OCI-LY7 (cell line): ENCODE results near the gene GPATCH2L. TPM values are rescaled to one million over a fixed set of nuclear protein-coding genes. Genes with fewer than 3 reads are reported as not detected.

Experiments
- BruUV-seq: library from RNA; stranded (reverse); fragments of 400-500 nt; replicated peaks from 2 replicates; lab custom pipeline; 2021; lab: Mats Ljungman, UMichigan
- CTCF ChIA-PET: fragments of 300-600 bp; sonication (Branson Sonifier 250); formaldehyde crosslinking; loops from one replicate; lab custom pipeline; 2022; ENCODE audit warnings: antibody characterized with exemption; ENCODE audit not compliant: unreplicated experiment; lab: Charles Lee
- POLR2A ChIA-PET: fragments of 300-600 bp; sonication (Branson Sonifier 250); formaldehyde crosslinking; loops from one replicate; lab custom pipeline; 2022; ENCODE audit warnings: antibody characterized with exemption; lab: Charles Lee
- DNase-seq: peaks from one replicate; pipeline ENCODE4 v3.0.0-alpha.2; 2015; ENCODE audit warnings: low spot score
- H2AFZ ChIP-seq: fragments of 200-600 bp; sonication (generic), shearing (Covaris generic); 2 replicates; pipeline ENCODE4 v1.6.1; 2014; ENCODE audit warnings: mild to moderate bottlenecking, antibody characterized with exemption, low read length, moderate library complexity
- H3K27ac ChIP-seq: fragments of 200-600 bp; sonication (generic); 2 replicates; pipeline ENCODE4 v1.5.1; 2014; ENCODE audit warnings: mixed run types, low read depth, mild to moderate bottlenecking, moderate library complexity, low read length, inconsistent platforms; ENCODE audit not compliant: poor library complexity, severe bottlenecking
- H3K36me3 ChIP-seq: fragments of 200-600 bp; sonication (generic); 2 replicates; pipeline ENCODE4 v1.6.1; 2014; ENCODE audit warnings: mild to moderate bottlenecking, antibody characterized with exemption, low read length, moderate library complexity, mixed read lengths; ENCODE audit not compliant: insufficient read depth
- H3K4me1 ChIP-seq: fragments of 200-600 bp; sonication (generic); 2 replicates; pipeline ENCODE4 v1.5.1; 2014; ENCODE audit warnings: mild to moderate bottlenecking, low read length; ENCODE audit not compliant: insufficient read depth, poor library complexity, severe bottlenecking
- H3K4me2 ChIP-seq: fragments of 200-600 bp; sonication (generic); 2 replicates; pipeline ENCODE4 v1.6.1; 2014; ENCODE audit warnings: mild to moderate bottlenecking, low read length
- H3K4me3 ChIP-seq: fragments of 200-600 bp; sonication (generic); 2 replicates; pipeline ENCODE4 v1.5.1; 2014; ENCODE audit warnings: mild to moderate bottlenecking, low read depth, low read length; ENCODE audit not compliant: poor library complexity, severe bottlenecking
- H3K79me2 ChIP-seq: fragments of 200-600 bp; sonication (generic); 2 replicates; pipeline ENCODE4 v1.6.1; 2016; ENCODE audit warnings: low read depth, mild to moderate bottlenecking, low read length, moderate library complexity, mixed read lengths; ENCODE audit not compliant: insufficient read depth
- H3K9me2 ChIP-seq: fragments of 200-600 bp; sonication (generic); 2 replicates; pipeline ENCODE4 v1.6.1; 2016; ENCODE audit warnings: mild to moderate bottlenecking, low read length, mixed read lengths; ENCODE audit not compliant: insufficient read depth
- H3K9me3 ChIP-seq: fragments of 200-600 bp; sonication (generic); 2 replicates; pipeline ENCODE4 v1.6.1; 2014; ENCODE audit warnings: mild to moderate bottlenecking, mixed run types, low read length, mixed read lengths
- H4K20me1 ChIP-seq: fragments of 200-600 bp; sonication (generic); 2 replicates; pipeline ENCODE4 v1.6.1; 2014; ENCODE audit warnings: mild to moderate bottlenecking, antibody characterized with exemption, low read length, moderate library complexity, mixed read lengths; ENCODE audit not compliant: insufficient read depth
- CTCF ChIP-seq: fragments of 200-600 bp; sonication (generic); conservative IDR thresholded peaks from 2 replicates; pipeline ENCODE4 v1.5.1; 2014; ENCODE audit warnings: mild to moderate bottlenecking, antibody characterized with exemption, low read length, moderate library complexity, mixed read lengths
- EZH2phosphoT487 ChIP-seq: fragments of 200-600 bp; sonication (generic); IDR thresholded peaks from 2 replicates; pipeline ENCODE4 v1.6.1; 2018; ENCODE audit warnings: low read depth, borderline replicate concordance, mild to moderate bottlenecking, mixed run types, antibody characterized with exemption, low read length, moderate library complexity, mixed read lengths
- intact Hi-C: fragments of 100-400 bp; cut with micrococcal nuclease; formaldehyde crosslinking; loops from one replicate; pipeline ENCODE4 v1.10.0; 2022; ENCODE audit not compliant: unreplicated experiment
- total RNA-seq, 2 experiments: library from RNA; depleted of rRNA in 1 of 2; stranded (reverse); fragments of >200 nt in 1 of 2; shearing (Covaris generic) in 1 of 2; gene quantifications; 2 replicates each; pipeline ENCODE4 v1.2.3, GENCODE V29; 2014 to 2022

Gene GPATCH2L
- total RNA-seq, 2 experiments from 2014 or later = 41.9 to 59.0 TPM

- no peaks in the 10 kb centered on the region for H3K79me2 ChIP-seq
- no peak overlapping the region for H3K27ac ChIP-seq
- H4K20me1 ChIP-seq = no peaks in the 10 kb centered on the region
- CTCF ChIA-PET = no interaction called here
- no peak overlapping the region for H2AFZ ChIP-seq
- no peak for DNase-seq
- POLR2A ChIA-PET = interaction anchor here (0.6 kb wide), 1 partner anchor 374 kb away, joined by 3 read pairs; no protein-coding TSS in a partner anchor
- no peaks in the 10 kb centered on the region for H3K4me1 ChIP-seq
- TF ChIP-seq CTCF = no peak
- TF ChIP-seq EZH2phosphoT487 = no peak
- BruUV-seq = no TSS peak
- H3K36me3 ChIP-seq = no peaks in the 10 kb centered on the region
- H3K9me2 ChIP-seq = no peaks in the 10 kb centered on the region
- intact Hi-C loops = no loop called here
- H3K4me2 ChIP-seq = no peak overlapping the region
- H3K9me3 ChIP-seq = no peaks in the 10 kb centered on the region
- no peak overlapping the region for H3K4me3 ChIP-seq
Observed at GRCh38 chr14:76261371-76261811, 109.7 kb downstream of the GPATCH2L start.

DNA sequence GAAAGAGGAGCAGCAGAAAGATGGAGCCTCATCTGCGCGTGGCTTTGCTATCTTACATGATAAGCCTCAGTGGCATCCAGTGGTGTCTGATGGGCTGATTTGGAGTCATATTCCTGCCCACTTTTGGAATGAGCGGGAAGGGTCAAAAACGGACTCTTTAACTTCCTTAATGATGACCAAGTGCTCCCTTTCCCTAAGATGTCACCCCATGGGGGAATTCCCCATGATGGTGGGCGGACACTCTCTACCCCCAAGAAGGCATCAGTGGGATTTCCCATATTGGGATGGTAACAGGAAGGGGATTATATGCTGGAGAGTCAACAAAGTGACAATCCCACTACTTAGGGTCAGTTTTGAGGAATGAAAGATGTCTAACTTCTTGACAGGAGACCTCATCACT, 110.9 kb downstream of the GPATCH2L start:
- ChIA-PET CTCF (no interaction called here), POLR2A (no interaction called here)
- Histone ChIP-seq H3K9me2 (no peaks in the 10 kb centered on the region), H3K4me1 (no peaks in the 10 kb centered on the region), H3K4me2 (no peak overlapping the region), H2AFZ (no peak overlapping the region), H3K36me3 (no peaks in the 10 kb centered on the region), H4K20me1 (no peaks in the 10 kb centered on the region), H3K79me2 (no peaks in the 10 kb centered on the region), H3K27ac (no peak overlapping the region), H3K4me3 (no peak overlapping the region), H3K9me3 (no peaks in the 10 kb centered on the region)
- no TSS peak for BruUV-seq
- intact Hi-C loops = no loop called here
- no peak for DNase-seq
- no peak for TF ChIP-seq EZH2phosphoT487
- no peak for TF ChIP-seq CTCF

Other genes starting within 250 kb of the GPATCH2L start
- 0.75 and 1.1 TPM in 2 replicates for gene TGFB3, start 169.9 kb upstream of the GPATCH2L start, total RNA-seq (2014; rRNA removed; shearing (Covaris generic))
- gene TGFB3, start 169.9 kb upstream of the GPATCH2L start, total RNA-seq (2022) = 5.5 and 5.6 TPM in 2 replicates
- gene IFT43, start 166.2 kb upstream of the GPATCH2L start, total RNA-seq (2014; rRNA removed; shearing (Covaris generic)) = 9.3 and 11.0 TPM in 2 replicates
- 8.7 and 13.6 TPM in 2 replicates for gene IFT43, start 166.2 kb upstream of the GPATCH2L start, total RNA-seq (2022)
- 0.47 TPM in 1 of 2 replicates, not detected in the other for gene ESRRB, start 224.2 kb downstream of the GPATCH2L start, total RNA-seq (2014; rRNA removed; shearing (Covaris generic))
- gene ESRRB, start 224.2 kb downstream of the GPATCH2L start, total RNA-seq (2022) = not detected in 2 replicates